ENCODE data around the gene SHISAL2A.

Gene SHISAL2A

DNA sequence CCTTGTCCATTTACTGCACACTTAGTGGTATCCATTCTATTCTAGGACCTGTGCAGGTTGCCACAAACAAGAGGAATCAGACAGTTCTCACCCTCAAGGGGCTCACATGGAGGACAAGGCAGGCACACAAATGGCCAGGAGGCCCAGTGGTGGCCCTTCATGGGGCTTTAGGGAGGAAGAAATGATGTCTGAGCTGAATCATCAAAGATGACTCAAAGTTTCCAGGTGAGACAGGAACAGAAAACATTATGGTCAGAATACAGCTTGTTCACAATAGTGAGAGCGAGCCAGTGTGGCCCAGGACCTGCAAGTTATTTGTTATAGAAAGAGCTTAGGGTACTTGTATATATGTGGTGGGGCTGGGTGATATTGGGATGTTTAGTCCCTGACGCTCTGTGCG lies 26.4 kb downstream of the SHISAL2A start:
- no peak for DNase-seq (ENCODE audit: low spot score)

DNA sequence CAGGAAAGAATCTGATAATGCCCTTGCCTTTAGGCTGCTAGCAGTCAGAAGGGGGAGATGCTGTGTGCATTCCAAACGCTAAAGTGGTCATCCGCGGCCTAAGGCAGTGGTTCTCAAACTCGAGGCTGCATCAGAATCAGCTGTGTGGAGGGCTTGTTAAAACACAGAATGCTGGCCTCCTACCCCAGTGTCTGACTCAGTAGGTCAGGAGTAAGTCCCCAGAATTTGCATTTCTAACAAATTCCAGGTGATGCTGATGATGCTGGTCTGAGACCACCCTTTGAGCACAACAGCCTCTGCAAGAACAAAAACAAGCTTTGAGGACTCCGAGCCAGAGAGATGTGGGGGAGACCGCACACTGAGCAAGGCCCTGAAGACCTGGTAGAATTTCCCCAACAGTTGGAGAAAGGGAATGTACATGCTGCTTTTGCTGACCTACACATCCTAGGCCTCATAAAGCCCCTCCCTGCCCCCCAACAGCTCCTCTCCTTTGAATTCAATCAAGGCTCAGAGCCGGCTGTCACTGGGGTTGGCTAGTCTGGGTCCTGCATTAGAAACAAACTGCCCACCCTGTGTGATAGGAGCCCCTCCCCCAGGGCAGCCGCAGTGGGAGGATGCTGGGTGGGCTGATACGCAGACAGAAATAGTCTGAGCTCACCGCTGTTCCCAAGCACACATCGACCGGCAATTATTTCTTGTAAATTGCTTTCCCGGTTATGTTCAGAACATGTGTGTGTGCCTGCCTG lies 27.1 kb downstream of the SHISAL2A start:
- peak; percentile 28 for DNase-seq (ENCODE audit: low spot score)

DNA sequence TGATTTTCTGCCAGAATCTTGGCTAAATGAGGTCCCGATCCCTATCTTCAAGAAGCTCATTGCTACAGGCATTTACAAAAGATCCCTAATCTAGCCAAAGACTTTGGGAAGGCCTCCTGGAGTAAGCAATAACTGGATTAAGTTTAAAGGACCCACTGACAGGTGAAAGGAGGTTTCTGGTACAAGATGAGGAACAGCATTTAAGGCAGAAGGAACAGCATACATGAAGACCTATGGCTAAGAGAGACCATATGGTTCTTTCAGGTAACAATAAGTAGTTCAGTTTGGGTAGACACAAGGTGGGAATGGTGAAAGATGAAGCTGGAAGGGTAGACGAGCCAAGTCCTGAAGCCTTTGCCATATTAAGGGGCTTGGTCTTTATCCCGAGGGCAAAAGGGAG lies 27.8 kb downstream of the SHISAL2A start:
- DNase-seq (ENCODE audit: low spot score) = no peak

DNA sequence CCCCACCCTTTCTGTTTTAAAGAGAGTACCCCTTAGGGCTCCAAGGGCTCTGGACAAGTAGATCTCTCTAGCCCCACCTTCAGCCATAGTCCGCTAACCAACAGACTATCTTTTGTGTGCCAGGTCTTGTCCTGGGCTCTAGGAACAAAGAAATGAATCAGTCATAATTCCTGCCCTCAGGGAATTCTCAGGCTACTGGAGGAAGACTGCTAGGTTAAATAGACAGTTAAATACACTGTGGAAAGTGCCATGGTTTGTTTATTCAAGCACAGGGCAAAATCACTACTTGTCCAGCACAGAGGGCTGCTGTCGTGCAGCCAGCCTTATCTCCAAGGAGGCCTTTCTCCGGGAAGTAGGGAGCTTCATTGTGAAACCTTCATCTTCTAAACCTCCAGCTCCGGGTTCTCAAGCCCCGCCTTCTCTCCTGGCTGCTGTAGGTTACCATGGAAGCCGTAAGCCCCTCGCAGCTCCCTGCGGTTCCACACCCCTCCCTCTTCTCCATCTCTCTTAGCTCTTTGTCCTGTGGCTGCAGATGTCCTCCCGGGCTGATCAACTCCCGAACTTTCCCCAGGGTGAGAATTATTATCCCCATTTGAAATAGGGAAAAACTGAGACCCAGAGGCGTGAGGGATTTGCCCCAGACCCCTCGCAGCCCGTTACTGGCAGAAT lies 29.8 kb downstream of the SHISAL2A start:
- DNase-seq (ENCODE audit: low spot score) = peak; percentile 81

DNA sequence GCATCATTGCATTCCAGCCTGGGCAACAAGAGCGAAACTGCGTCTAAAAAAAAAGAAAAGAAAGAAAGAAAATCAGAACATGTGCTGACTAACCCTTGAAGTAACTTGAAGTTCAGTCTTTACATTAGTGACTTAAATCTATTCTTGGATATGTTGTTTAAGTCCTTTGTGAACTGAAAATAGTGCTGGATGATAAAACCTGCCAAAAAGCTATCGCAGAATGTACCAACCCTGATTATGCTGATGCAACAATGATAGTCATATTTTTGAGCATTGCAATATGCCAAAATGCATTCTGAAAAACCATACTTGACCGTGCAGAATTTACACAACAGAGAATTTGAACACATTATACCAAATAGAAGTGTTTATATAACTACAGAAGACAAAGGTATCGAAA lies 30.7 kb downstream of the SHISAL2A start:
- DNase-seq (ENCODE audit: low spot score) = no peak

DNA sequence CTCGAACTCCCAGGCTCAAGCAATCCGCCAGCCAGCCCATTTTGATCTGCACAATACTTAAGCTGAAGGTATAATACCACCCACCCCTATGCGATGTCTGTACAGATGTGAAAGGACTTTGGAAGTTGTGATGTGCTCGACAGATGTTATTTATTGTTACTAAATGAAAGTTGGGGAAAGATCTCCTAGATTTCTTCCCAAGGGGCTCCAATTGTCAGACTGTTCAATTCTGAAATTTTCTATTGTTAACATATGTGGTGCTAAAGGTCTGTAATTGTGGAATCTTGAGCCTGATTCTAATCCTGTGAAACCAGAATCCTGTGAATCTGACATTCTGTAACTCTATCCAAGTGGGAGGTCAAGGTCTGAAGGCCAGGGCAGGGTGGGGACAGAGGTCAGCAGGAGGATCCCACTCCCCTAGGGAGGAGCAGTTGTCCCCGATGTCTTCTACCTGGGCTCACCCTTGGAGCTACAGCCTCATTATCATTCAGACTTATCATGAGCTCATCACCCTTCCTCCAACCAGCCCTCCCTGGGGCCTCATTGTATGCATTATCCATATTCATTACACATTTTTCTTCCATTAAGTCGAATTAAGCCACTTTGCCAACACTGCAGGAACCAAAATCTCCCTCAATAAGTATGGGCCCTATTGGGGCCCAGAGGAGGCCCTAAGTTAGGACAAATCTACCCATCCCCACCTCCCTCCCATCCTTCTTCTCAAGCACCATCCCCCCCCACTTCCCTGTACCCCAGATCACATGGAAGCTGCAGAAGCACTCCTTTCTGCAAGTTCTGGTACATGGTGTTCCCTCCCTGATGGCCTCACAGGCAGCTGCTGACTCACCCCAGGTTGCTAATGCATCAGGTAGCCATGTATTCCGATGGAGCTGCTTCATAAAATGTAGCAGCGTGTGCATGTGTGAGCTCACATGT lies 32.3 kb downstream of the SHISAL2A start:
- DNase-seq (ENCODE audit: low spot score) = no peak

DNA sequence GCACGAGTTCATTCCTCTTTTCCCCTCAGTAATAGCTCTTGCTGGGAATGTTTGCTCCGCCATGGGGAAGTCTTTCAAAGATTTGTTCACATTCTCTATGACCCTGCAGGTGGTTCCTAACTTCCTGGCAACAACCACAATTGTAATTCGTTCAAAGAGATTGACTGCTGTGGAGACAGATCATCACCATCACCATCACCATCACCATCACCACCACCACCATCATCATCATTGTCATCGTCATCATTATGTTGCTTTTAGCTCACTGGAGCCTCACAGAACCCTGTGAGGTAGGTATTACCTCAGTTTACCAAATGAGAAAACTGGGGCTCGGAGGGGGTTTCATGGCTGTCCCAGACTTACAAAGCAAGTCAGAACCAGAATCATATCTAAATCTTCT lies 34.3 kb downstream of the SHISAL2A start:
- no peak for DNase-seq (ENCODE audit: low spot score)

DNA sequence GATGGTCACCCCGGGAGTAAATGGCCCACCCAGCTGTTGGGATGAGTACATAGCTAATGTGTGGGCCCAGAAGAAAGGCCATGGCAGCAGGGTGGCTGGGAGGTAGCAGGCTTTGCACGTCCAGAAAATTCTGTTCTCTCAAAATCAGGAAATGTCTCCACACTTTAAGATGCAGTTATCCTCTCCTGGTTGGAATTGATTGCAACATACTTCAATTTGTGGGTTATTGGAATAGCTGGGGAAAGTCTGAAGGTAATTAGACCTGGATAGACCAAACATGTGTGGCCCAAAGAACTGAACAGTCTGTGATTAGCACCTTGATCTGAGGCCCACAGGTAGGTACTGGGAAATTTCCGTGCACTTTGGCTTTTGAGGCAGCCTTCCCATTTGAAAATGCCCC lies 35.0 kb downstream of the SHISAL2A start:
- DNase-seq (ENCODE audit: low spot score) = no peak

DNA sequence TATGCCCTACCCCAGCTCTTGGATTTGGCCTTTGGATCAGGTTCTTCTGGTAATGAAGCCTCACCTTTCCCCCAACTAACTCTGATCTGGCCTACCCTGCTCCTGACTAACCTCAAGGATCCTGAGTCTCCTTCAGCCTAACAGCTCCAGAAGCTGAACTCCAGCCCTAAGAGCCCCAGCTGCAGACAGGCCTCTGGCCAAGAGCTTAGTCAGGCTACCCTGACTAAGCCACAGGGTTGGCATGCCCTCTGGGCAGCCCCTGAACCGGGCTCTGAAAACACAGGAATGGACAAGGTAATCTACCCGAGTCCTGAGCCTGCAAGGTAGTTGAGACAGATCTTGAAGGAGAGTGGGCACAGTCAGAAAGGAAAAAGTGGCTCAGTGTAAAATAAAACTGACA lies 35.7 kb downstream of the SHISAL2A start:
- no peak for DNase-seq (ENCODE audit: low spot score)

DNA sequence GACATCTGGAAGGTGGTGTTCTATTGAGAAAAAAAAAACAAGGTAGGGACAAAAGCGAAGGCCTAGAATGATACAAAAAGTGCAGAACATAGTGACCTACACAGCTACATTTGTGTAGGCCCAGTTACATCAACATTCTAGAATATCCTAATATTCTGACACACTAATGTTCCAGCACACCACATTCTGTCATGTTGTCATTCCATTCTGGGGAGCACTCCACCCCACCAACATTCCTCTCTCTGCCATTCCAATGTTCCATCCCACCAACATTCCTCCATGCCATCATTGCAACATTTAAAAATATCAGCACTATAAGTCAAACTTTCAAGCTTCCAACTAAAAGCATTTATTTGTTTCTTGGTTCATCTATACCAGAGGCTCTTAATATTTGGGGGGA lies 36.7 kb downstream of the SHISAL2A start:
- no peak for DNase-seq (ENCODE audit: low spot score)

DNA sequence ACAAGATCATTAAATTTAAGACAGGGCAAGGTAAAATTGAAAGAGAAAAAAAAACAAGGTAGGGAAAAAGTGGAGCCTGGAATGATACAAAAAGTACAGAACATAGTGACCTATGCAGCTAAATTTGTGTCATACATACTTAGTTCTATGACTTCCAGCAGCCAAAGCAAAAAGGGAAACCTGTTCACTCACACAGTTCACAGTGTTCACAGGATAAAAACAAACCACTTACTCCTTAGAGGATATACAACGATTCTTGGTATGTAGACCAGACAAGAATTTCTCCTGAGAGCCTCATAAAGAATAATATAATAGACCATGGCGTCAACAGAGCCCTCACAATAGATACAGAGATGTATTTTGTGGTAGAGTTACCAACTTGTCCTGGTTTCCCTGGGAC lies 37.6 kb downstream of the SHISAL2A start:
- DNase-seq (ENCODE audit: low spot score) = no peak

DNA sequence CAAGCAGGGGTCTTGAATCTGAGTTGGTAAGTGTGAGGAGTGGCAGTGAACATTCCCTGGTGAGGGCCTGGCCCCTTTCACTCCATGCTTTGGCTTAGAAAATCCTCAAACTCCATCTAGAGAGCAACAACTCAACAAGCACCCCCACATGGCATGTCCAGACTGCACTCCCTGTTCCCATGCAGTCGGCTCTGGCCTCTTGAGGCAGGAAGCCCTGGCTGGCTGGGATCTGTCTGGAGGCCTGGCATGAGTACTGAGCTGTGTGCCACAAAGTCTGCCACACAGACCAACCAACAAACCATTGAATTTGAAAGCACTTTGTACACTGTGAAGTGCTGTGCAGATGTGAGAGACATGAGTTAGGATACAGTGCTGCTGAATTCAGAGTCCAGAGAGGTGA lies 40.0 kb downstream of the SHISAL2A start:
- DNase-seq (ENCODE audit: low spot score) = no peak

DNA sequence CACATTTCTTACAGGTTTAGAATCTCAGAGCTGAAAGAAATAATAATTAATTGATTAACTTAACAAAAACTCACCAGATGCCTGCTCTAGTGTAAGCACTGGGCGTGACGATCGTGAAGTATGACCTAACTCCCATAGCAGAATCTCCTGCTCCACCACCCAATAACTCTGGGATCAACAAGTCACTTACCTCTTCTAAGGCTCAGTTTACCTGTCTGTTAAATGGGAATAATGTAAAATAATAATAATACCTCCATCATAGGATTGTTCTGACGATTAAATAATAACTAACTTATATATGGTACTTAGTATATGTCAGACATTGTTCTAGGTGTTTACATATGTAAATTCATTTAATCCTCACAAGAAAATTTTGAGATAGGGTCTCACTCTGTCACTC lies 40.5 kb downstream of the SHISAL2A start:
- no peak for DNase-seq (ENCODE audit: low spot score)

DNA sequence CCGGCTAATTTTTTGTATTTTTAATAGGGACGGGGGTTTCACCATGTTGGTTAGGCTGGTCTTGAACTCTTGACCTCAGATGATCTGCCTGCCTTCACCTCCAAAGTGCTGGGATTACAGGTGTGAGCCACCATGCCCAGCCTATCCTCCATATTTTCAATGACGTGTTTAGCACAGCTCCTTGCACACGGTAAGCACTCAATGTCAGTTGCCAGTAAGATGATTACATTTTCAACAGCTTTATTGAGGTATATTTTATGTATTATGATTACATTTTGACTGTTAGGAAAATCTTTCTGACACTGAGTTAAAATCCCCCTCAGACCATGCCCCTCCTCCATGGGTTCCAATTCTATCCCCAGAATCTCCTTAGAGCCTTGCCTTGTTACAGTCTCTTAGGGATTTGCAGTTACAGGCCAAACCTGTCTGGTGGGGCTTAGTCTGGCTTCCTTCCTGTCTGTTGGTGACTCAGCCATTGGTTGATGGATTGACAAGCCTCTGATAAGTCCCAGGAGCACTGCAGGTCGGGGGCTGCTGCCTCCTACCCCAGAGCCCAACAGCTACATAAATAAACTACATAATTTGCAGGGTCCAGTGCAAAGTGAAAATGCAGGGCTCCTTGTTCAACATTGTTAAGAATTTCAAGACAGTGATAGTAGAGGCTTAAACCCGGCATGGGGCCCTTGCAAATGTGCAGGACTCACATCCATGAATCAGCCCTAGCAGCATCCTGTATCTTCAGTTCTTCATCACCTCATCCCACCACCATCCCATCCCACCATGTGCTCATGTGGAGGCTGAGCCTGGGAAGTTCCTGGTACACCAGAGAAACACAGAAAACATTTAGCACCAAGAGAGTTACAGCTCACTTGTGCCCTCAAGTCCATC lies 41.8 kb downstream of the SHISAL2A start:
- peak; percentile 36 for DNase-seq (ENCODE audit: low spot score)

DNA sequence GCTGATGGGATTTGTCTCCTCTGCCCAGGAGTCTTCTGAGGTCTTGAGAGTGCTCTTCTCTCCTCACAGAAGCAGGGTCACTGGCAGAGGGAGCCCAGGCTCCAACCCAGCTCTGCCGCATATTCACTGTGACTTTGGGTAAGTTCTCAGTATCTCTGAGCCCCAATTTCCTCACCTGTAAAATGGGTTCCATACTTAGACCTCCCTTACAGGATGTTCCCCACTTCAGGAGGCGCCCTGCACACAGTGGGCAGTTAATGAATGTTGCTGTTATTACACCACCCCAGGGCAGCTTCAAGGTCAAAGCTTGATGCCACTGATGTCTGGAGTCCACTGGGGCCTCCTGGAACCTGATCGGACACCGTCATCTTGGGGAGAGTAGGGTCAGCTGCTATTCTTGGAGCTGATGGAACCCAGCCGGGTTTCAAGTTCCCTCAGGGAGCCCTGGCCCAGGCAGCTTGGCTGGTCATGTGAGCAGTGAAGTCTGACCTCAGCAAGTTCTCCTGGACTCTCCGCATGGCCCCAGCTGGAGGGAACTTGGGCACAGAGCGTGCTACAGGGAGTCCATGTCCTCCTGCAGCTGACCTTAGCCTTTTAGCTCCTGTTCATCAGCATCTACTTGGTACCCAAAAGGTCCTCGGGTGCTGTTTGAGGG lies 43.4 kb downstream of the SHISAL2A start:
- DNase-seq (ENCODE audit: low spot score) = no peak

DNA sequence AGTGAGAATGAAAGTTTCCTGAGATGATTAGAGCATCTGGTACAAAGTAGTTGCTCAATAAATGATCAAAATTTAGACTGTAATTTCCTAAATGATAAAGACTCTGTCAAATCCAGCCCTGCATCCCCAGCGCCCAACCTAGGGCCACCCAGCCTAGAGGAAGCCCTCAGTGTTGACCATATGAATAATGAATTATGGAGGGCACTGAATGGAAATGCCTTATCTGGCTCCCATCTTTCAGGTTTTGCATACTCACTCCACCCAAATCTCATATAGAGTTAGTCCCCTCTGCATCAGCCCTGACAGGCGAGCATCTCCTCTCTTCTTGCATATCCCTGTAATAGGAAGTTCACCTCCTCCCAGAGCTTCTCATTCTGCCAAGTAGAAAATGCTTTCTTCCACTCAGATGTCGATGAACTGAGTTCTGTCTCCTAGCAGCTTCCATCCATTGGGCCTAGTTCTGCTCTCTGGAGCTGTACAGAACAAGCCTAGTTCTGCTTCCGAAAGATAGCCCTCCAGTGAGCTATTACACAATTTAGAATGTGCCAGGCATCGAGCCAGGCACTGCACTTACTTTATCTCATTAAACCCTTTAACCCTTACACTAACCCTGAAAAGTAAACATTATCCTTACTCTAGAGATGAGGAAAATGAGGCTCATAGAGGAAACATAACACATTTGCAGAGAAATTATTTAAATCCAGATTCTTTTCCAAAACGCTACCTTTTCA lies 44.3 kb downstream of the SHISAL2A start:
- no peak for DNase-seq (ENCODE audit: low spot score)

DNA sequence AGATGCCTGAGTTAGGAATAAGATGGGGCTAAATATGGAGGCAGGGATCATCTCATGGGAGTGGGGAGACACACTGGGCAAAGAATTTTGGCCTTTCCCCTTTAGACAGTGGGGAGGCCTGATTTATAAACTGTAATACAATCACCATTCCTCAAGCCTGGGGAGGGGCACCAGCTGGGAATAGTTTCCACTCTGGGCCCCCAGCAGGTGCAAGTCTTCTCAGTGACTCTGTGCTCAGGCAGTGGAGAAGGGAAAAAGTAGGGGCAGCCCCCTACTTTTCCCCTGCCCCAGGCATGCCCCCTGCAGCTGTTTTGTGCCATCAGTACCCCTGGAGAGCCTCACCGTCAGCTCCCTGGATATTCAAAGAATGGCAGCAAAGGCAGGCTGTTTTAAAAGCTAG lies 46.1 kb downstream of the SHISAL2A start:
- DNase-seq (ENCODE audit: low spot score) = no peak

DNA sequence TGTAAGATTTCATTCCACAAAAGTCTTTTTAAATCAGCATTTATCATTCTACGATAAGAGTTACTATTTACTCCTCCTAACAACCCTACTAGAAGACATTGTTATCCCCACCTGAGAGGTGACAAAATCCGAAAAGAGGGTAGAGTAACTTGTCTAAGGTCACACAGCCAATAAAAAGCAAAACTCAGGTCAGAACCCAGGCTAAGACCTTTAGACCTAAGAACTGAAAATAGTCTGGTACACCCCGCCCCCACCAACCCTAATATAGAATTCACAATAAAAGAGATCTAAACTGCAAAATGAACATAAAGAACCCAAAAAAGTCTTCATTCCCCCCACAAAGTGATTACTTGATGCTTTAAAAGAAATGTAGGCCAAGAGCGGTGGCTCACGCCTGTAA lies 46.5 kb downstream of the SHISAL2A start:
- DNase-seq (ENCODE audit: low spot score) = no peak

DNA sequence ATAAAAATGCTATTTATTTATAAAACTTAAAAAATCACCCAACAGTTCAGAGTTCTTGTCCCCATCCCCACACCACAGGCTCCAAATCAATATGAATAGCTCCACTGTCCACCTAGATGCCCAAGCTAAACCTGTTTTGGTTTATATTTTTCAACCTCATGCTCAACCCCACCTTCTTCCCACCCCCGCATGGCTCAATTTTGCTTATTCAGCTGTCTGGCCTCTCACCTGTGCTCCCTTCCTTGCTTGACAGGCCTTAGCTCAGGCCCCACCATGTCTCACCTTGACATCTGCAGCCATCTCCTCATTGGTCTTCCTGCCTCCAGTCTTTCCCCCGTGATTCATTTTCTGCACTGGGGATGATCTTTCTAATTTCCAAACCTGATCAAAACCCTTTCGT lies 47.4 kb downstream of the SHISAL2A start:
- DNase-seq (ENCODE audit: low spot score) = no peak

DNA sequence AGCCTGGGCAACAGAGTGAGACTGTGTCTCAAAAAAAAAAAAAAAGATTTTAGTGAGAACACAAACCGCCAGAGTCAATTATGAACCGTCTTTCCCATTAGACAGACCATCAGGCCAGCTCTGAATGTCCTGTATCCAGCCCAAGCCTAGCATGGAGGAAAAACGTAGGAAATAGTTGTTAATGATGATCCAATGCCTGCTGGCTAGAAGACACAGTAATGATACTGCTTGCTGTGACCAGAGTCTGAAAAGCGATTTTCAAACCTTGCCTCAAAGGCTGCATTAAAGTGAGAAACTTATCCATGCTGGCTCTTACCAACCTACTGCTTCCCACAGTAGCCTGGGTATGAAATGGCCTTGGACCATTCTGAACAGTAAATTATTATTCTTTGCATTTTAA lies 48.2 kb downstream of the SHISAL2A start:
- DNase-seq (ENCODE audit: low spot score) = no peak

All from SK-N-DZ (cell line).